HepG2 (cell line): Measurements from ENCODE around the gene ICE2. TPM values are rescaled to one million over a fixed set of nuclear protein-coding genes. Genes with fewer than 3 reads are reported as not detected.
A peak's percentile ranks its signal among the peaks of the same experiment; 100 is the strongest.

Source experiments
- ELF3 ChIP-seq: IDR thresholded peaks from 2 replicates; pipeline ENCODE4 v1.6.1; 2016; ENCODE audit warnings: missing genetic modification reagents, missing compliant biosample characterization
- HOXA3 ChIP-seq: sonication (generic); formaldehyde crosslinking; IDR thresholded peaks from 2 replicates; pipeline ENCODE4 v1.5.0; 2020; ENCODE audit warnings: missing genetic modification reagents
- NFE2L1 ChIP-seq: sonication (generic); formaldehyde crosslinking; IDR thresholded peaks from 2 replicates; pipeline ENCODE4 v1.4.0; 2020; ENCODE audit warnings: missing genetic modification reagents, mild to moderate bottlenecking, borderline replicate concordance
- SKI ChIP-seq: fragments of 450-650 bp; IDR thresholded peaks from one replicate; pipeline ENCODE4 v1.6.1; 2018; ENCODE audit warnings: mild to moderate bottlenecking; ENCODE audit not compliant: partially characterized antibody
- SNRNP70 ChIP-seq: fragments of 200-400 bp; formaldehyde crosslinking; IDR thresholded peaks from 2 replicates; pipeline ENCODE4 v1.6.1; 2017; ENCODE audit warnings: mild to moderate bottlenecking, low read depth, low read length, moderate library complexity
- SP140L ChIP-seq: sonication (generic); formaldehyde crosslinking; IDR thresholded peaks from 2 replicates; pipeline ENCODE4 v1.4.0; 2020; ENCODE audit warnings: missing genetic modification reagents, borderline replicate concordance
- SSRP1 ChIP-seq: IDR thresholded peaks from 2 replicates; pipeline ENCODE4 v1.6.1; 2016; ENCODE audit warnings: control low read depth
- TCF7 ChIP-seq: sonication (generic); IDR thresholded peaks from 2 replicates; pipeline ENCODE4 v1.6.1; 2016; ENCODE audit warnings: antibody characterized with exemption, low read depth
- TGIF2 ChIP-seq: IDR thresholded peaks from 2 replicates; pipeline ENCODE4 v1.6.1; 2016; ENCODE audit warnings: control low read depth, missing compliant biosample characterization
- ZEB1 ChIP-seq: IDR thresholded peaks from 2 replicates; pipeline ENCODE4 v1.6.1; 2012; ENCODE audit warnings: mild to moderate bottlenecking, low read depth, inconsistent platforms; ENCODE audit not compliant: insufficient replicate concordance
- ZNF160 ChIP-seq: sonication (generic); formaldehyde crosslinking; IDR thresholded peaks from 2 replicates; pipeline ENCODE4 v1.8.0; 2022; ENCODE audit warnings: mild to moderate bottlenecking, inconsistent platforms, missing genetic modification reagents
- ZNF17 ChIP-seq: sonication (generic); formaldehyde crosslinking; IDR thresholded peaks from 2 replicates; pipeline ENCODE4 v1.5.0; 2020; ENCODE audit warnings: mild to moderate bottlenecking, missing genetic modification reagents
- ZNF180 ChIP-seq: sonication (generic); formaldehyde crosslinking; IDR thresholded peaks from 2 replicates; pipeline ENCODE4 v1.4.0; 2020; ENCODE audit warnings: low read depth, missing genetic modification reagents, borderline replicate concordance
- ZNF234 ChIP-seq: sonication (generic); formaldehyde crosslinking; conservative IDR thresholded peaks from 2 replicates; pipeline ENCODE4 v1.5.1; 2020; ENCODE audit warnings: mild to moderate bottlenecking, missing genetic modification reagents
- ZNF773 ChIP-seq: sonication (generic); formaldehyde crosslinking; IDR thresholded peaks from 2 replicates; pipeline ENCODE4 v1.4.0; 2020; ENCODE audit warnings: missing genetic modification reagents, borderline replicate concordance
- polyA plus RNA-seq, 8 experiments: library from polyadenylated mRNA; depleted of rRNA in 3 of 8; stranded (reverse) in 7 of 8; unstranded in 1 of 8; fragments of >200 nt; fragmentation: Illumina TruSeq in 4 of 8; extraction: Trizol in 4 of 8; gene quantifications; 2 replicates each; pipeline versions ENCODE4 v1.2.1 to v1.2.3, GENCODE V29; 2011 to 2016; ENCODE audit warnings: low read depth in 4 of 8, missing spikeins in 1 of 8, mixed read lengths in 1 of 8; ENCODE audit not compliant: insufficient read depth in 1 of 8
- total RNA-seq, 5 experiments: library from RNA; depleted of rRNA; stranded (reverse); fragments of >200 nt; fragmentation: Illumina TruSeq; extraction: Trizol; gene quantifications; 2 replicates each; pipeline ENCODE4 v1.2.3, GENCODE V29; 2016; ENCODE audit warnings: low read depth in 1 of 5
- TF ChIP-seq, protein P1 (sequence below): sonication (generic); formaldehyde crosslinking; IDR thresholded peaks from 2 replicates; pipeline ENCODE4 v1.4.0; 2020; ENCODE audit warnings: mild to moderate bottlenecking, low read depth, missing genetic modification reagents
- TF ChIP-seq, protein P2 (sequence below): IDR thresholded peaks from 2 replicates; pipeline ENCODE4 v1.6.1; 2016; ENCODE audit warnings: mild to moderate bottlenecking, missing biosample characterization, missing genetic modification reagents
- TF ChIP-seq, protein P3 (sequence below): sonication (generic); IDR thresholded peaks from 2 replicates; pipeline ENCODE4 v1.6.1; 2016; ENCODE audit warnings: low read depth, borderline replicate concordance
- TF ChIP-seq, protein P4 (sequence below): sonication (generic); formaldehyde crosslinking; IDR thresholded peaks from 2 replicates; pipeline ENCODE4 v1.4.0; 2020; ENCODE audit warnings: mild to moderate bottlenecking, missing genetic modification reagents
- TF ChIP-seq, protein P5 (sequence below): sonication (generic); formaldehyde crosslinking; IDR thresholded peaks from 2 replicates; pipeline ENCODE4 v1.5.0; 2020; ENCODE audit warnings: missing genetic modification reagents

The ICE2 gene
- total and polyA plus RNA-seq, 2 of the 13 experiments (the other 11 are each of a cell fraction or from before 2014, with no cell fraction given) = 24.8 to 26.4 TPM

DNA sequence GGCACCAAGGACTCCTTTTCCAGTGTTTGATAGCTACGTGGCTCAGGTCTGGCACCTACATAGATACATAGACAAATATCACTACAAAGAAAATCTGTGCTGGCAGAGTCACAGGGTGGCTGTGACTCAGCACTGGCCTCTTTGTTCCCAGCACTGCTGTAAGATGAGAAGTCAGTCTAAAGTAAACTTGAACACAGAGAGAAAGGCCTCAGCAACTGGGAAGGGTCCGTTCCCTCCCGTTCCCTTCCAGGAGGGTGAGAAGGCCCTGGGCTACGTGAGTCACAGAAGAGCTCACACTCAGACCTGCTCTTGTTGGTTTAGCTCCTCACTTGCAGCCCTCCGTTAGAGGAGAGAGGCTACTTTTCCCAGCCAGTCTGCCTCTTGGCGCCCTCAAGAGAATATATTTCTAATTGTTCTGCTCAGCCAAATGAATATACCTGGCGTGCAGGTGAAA, 104.3 kb downstream of the ICE2 start (continued):
- TF ChIP-seq, protein P1, sequence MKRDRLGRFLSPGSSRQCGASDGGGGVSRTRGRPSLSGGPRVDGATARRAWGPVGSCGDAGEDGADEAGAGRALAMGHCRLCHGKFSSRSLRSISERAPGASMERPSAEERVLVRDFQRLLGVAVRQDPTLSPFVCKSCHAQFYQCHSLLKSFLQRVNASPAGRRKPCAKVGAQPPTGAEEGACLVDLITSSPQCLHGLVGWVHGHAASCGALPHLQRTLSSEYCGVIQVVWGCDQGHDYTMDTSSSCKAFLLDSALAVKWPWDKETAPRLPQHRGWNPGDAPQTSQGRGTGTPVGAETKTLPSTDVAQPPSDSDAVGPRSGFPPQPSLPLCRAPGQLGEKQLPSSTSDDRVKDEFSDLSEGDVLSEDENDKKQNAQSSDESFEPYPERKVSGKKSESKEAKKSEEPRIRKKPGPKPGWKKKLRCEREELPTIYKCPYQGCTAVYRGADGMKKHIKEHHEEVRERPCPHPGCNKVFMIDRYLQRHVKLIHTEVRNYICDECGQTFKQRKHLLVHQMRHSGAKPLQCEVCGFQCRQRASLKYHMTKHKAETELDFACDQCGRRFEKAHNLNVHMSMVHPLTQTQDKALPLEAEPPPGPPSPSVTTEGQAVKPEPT (CRISPR knock-in tag) = no peak
- TF ChIP-seq, protein P2, sequence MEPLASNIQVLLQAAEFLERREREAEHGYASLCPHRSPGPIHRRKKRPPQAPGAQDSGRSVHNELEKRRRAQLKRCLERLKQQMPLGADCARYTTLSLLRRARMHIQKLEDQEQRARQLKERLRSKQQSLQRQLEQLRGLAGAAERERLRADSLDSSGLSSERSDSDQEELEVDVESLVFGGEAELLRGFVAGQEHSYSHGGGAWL (CRISPR knock-in tag) = no peak
- TF ChIP-seq, protein P3, sequence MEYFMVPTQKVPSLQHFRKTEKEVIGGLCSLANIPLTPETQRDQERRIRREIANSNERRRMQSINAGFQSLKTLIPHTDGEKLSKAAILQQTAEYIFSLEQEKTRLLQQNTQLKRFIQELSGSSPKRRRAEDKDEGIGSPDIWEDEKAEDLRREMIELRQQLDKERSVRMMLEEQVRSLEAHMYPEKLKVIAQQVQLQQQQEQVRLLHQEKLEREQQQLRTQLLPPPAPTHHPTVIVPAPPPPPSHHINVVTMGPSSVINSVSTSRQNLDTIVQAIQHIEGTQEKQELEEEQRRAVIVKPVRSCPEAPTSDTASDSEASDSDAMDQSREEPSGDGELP = peak; percentile 16; the same call in 1 of the 2 replicates
- TF ChIP-seq ZEB1 (peak; percentile 72), ZNF160 (no peak), SSRP1 (CRISPR knock-in tag) (no peak), ELF3 (CRISPR knock-in tag) (peak; percentile 68), ZNF180 (no peak), ZNF773 (CRISPR knock-in tag) (no peak), TGIF2 (CRISPR knock-in tag) (no peak), HOXA3 (CRISPR knock-in tag) (peak; percentile 67; the same call in 1 of the 2 replicates), SP140L (CRISPR knock-in tag) (no peak), ZNF234 (CRISPR knock-in tag) (no peak), ZNF17 (CRISPR knock-in tag) (no peak), TCF7 (peak; percentile 90), NFE2L1 (CRISPR knock-in tag) (no peak), SNRNP70 (no peak), SKI (peak; percentile 60)
- TF ChIP-seq, protein P4, sequence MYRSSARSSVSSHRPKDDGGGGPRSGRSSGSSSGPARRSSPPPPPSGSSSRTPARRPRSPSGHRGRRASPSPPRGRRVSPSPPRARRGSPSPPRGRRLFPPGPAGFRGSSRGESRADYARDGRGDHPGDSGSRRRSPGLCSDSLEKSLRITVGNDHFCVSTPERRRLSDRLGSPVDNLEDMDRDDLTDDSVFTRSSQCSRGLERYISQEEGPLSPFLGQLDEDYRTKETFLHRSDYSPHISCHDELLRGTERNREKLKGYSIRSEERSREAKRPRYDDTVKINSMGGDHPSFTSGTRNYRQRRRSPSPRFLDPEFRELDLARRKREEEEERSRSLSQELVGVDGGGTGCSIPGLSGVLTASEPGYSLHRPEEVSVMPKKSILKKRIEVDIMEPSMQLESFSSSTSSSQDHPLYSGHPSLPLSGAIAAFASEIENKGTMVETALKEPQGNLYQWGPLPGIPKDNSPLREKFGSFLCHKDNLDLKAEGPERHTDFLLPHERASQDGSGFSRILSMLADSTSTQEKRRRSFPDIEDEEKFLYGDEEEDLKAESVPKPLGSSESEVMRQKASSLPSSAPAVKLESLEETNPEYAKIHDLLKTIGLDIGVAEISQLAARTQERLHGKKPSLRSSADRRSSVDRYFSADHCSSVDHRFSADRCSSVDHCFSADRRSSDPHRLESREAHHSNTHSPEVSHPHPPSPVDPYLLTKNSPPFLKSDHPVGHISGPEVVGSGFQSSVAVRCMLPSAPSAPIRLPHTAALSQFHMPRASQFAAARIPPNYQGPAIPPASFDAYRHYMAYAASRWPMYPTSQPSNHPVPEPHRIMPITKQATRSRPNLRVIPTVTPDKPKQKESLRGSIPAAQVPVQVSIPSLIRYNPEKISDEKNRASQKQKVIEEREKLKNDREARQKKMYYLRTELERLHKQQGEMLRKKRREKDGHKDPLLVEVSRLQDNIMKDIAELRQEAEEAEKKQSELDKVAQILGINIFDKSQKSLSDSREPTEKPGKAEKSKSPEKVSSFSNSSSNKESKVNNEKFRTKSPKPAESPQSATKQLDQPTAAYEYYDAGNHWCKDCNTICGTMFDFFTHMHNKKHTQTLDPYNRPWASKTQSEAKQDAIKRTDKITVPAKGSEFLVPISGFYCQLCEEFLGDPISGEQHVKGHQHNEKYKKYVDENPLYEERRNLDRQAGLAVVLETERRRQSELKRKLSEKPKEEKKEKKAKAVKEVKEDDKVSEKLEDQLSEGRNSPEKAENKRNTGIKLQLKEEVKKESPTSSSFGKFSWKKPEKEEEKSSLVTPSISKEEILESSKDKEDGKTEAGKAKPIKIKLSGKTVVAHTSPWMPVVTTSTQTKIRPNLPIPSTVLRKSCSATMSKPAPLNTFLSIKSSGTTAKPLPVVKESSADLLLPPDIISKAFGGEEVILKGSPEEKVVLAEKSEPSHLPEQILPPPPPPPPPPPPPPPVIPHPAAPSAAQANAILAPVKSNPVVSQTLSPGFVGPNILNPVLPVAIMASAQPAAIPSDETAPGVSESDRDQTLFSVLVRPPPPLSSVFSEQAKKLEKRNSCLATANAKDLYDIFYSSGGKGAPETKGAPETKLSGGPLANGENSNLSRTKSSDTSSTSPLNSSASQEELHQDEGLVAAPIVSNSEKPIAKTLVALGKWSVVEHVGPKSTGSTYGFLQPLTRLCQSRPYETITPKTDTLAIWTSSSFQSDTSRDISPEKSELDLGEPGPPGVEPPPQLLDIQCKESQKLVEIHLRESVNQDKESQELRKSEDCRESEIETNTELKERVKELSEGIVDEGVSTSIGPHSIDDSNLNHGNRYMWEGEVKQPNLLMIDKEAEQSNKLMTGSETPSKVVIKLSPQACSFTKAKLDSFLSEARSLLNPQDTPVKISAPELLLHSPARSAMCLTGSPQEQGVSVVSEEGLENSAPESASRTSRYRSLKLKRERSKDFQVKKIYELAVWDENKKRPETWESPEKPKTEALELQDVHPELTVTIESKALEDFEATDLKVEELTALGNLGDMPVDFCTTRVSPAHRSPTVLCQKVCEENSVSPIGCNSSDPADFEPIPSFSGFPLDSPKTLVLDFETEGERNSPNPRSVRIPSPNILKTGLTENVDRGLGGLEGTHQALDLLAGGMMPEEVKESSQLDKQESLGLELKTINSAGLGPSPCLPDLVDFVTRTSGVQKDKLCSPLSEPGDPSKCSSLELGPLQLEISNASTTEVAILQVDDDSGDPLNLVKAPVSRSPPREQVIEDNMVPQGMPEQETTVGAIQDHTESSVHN (CRISPR knock-in tag) = no peak
- TF ChIP-seq, protein P5, sequence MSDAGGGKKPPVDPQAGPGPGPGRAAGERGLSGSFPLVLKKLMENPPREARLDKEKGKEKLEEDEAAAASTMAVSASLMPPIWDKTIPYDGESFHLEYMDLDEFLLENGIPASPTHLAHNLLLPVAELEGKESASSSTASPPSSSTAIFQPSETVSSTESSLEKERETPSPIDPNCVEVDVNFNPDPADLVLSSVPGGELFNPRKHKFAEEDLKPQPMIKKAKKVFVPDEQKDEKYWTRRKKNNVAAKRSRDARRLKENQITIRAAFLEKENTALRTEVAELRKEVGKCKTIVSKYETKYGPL (CRISPR knock-in tag) = no peak
